ENCODE results near the gene CNDP2. TPM values are rescaled to one million over a fixed set of nuclear protein-coding genes. Genes with fewer than 3 reads are reported as not detected.
"Not testable (repeated sequence)": the region's sequence is repeated elsewhere in the genome, so short reads cannot be mapped to it uniquely, and the experiment has no call there.

The CNDP2 gene
- total RNA-seq, 1 donor from 2014 or later, result 67.4 TPM

DNA sequence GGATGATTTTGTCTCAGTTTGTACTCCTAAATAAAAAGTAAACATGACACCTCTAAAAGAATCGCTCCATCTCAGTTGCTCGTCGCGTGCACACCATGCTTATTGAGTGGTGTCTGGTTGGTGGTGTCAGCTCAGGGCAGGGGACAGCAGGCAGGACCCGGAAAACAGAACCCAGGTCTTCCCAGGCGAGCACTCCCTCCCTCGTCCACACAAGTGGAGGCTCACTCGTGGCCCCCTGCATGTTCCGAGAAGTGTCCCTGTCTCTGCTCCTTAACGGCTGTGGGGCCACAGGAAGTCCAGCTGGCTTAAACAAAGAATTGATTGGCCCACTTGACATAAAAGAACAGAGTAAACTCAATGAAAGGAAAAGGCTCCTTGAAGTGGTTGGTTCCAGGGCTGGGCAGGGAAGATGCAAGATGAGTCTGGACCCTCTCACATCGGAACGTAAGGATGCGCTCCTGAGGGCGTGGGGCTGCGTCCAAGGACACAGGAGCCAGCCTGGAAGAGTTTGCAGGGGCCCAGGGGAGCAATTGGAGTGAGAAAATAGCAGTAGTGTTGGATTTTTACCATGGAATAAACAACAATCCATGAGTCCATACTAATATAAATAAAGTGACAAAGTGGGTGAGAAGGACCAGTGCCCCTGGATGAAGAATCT is 25.0 kb downstream of the CNDP2 start:
- H3K27me3 ChIP-seq (ENCODE audit: control insufficient read depth, insufficient read depth, low read length), result no peaks in the 10 kb centered on the region
- peaks cover 31% of the 10 kb centered on the region for H3K36me3 ChIP-seq (ENCODE audit: control insufficient read depth, insufficient read depth, low read length)
- DNase-seq (ENCODE audit: low read depth) (no peak), FAIRE-seq (no peak)
- TF ChIP-seq, protein P1, sequence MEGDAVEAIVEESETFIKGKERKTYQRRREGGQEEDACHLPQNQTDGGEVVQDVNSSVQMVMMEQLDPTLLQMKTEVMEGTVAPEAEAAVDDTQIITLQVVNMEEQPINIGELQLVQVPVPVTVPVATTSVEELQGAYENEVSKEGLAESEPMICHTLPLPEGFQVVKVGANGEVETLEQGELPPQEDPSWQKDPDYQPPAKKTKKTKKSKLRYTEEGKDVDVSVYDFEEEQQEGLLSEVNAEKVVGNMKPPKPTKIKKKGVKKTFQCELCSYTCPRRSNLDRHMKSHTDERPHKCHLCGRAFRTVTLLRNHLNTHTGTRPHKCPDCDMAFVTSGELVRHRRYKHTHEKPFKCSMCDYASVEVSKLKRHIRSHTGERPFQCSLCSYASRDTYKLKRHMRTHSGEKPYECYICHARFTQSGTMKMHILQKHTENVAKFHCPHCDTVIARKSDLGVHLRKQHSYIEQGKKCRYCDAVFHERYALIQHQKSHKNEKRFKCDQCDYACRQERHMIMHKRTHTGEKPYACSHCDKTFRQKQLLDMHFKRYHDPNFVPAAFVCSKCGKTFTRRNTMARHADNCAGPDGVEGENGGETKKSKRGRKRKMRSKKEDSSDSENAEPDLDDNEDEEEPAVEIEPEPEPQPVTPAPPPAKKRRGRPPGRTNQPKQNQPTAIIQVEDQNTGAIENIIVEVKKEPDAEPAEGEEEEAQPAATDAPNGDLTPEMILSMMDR (IDR thresholded peaks at IDR 0.05; ENCODE audit: insufficient read depth, low read length, severe bottlenecking), result no peak
- no peak overlapping the region for H3K4me3 ChIP-seq (ENCODE audit: low read depth, low read length)

DNA sequence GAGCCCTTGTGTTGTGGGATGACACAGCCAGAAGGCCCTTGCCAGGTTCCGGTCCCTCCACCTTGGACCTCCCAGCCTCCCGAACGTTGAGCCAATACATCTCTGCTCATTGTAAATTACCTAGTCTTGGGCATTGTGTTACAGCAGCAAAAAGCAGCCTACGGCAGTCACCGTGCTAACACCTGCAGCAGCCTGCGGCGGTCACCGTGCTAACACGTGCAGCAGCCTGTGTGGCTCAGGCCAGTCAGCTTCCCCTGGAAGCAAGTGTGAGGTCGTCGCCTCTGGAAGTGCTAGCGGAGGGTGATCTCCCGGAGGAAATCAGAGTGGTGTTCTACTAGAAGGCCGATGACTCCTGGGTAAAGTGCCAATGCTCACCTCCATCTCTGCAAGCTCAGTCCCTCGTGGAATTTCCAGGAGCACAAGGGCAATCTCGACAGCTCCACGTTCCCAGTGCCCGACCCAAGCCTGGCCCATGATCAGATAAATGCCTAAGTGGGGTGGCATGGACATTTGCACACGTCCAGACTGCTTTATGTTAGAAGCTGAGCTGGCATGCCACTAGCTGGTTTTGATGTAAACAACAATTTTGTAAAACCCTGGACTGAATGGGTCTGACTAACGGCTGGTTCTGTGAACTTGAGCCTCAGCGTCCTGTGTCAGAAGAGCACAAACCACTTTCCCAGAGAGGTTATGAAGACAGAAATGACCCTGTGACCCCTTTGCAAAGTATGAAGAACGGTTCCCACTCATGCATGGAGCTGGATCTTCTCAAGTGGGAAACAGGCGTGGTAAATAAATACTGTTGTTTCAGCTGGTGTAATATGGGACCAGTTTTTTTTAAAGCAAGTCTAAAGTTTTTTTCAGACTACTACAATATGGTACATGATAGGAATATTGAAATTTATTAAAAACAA is 26.7 kb downstream of the CNDP2 start:
- Histone ChIP-seq H3K36me3 (ENCODE audit: control insufficient read depth, insufficient read depth, low read length) (peaks cover 22% of the 10 kb centered on the region), H3K4me3 (ENCODE audit: low read depth, low read length) (no peak overlapping the region), H3K27me3 (ENCODE audit: control insufficient read depth, insufficient read depth, low read length) (no peaks in the 10 kb centered on the region)
- no peak for FAIRE-seq
- TF ChIP-seq, protein P1 (IDR thresholded peaks at IDR 0.05; ENCODE audit: insufficient read depth, low read length, severe bottlenecking), result no peak
- no peak for DNase-seq (ENCODE audit: low read depth)

DNA sequence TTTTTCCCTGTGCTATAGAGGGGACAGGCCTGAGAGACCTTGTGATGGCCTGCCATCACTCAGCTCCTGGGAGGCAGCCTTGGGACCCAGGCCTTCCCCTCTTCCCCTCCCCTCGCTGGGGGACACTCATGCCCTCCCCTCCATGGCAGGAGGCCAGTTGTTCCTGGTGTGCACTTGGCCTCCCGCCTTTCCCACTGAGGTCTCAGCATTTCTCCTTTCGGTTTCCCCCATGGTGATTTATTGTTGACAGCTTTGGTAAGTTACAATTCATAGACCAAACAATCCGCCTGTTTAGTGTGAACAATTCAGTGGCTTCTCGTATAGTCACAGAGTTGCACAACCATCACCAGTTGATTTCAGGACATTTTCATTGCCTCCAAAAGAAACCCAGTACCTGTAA is 27.9 kb downstream of the CNDP2 start:
- Histone ChIP-seq H3K4me3 (ENCODE audit: low read depth, low read length) (no peak overlapping the region), H3K27me3 (ENCODE audit: control insufficient read depth, insufficient read depth, low read length) (no peaks in the 10 kb centered on the region), H3K36me3 (ENCODE audit: control insufficient read depth, insufficient read depth, low read length) (peaks cover 14% of the 10 kb centered on the region)
- TF ChIP-seq, protein P1 (IDR thresholded peaks at IDR 0.05; ENCODE audit: insufficient read depth, low read length, severe bottlenecking), result no peak
- FAIRE-seq (no peak), DNase-seq (ENCODE audit: low read depth) (no peak)

DNA sequence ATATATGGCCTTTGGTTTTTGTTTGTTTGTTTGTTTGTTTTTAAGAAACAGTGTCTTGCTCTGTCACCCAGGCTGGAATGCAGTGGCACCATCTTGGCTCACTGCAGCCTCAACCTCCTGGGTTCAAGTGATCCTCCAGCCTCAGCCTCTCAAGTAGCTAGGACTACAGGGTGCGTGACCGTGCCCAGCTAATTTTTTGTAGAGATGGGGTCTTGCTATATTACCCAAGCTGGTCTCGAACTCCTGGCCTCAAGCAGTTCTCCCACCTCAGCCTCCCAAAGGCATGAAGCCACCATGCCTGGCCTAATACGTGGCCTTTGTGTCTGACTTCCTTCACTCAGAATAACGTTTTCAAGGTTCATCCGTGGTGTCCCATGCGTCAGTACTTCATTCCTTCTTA is 28.8 kb downstream of the CNDP2 start:
- H3K36me3 ChIP-seq (ENCODE audit: control insufficient read depth, insufficient read depth, low read length); H3K27me3 ChIP-seq (ENCODE audit: control insufficient read depth, insufficient read depth, low read length); H3K4me3 ChIP-seq (ENCODE audit: low read depth, low read length); FAIRE-seq; DNase-seq (ENCODE audit: low read depth): not testable (repeated sequence)

DNA sequence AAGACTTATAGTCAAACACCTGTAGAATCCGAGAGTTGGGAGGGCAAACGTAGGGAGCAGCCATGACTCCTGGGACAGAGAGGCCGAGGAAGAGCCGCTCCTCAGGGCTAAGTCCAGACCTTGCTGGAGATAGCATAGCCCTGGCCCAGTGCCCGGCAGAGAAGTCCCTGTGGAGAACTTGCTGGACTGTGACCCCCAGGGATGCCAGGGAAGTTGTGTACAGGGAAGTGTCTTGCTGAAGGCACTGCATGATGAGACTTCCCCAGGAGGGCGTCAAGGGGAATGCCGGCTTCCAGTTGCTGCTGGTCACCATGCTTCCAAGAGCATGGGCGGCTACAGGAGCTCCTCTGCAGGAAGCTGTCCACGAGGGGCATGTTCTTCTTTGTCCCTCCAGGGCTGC is 29.6 kb downstream of the CNDP2 start:
- DNase-seq (ENCODE audit: low read depth) (no peak), FAIRE-seq (no peak)
- TF ChIP-seq, protein P1 (IDR thresholded peaks at IDR 0.05; ENCODE audit: insufficient read depth, low read length, severe bottlenecking), result no peak
- Histone ChIP-seq H3K4me3 (ENCODE audit: low read depth, low read length) (no peak overlapping the region), H3K27me3 (ENCODE audit: control insufficient read depth, insufficient read depth, low read length) (no peaks in the 10 kb centered on the region), H3K36me3 (ENCODE audit: control insufficient read depth, insufficient read depth, low read length) (no peaks in the 10 kb centered on the region)

DNA sequence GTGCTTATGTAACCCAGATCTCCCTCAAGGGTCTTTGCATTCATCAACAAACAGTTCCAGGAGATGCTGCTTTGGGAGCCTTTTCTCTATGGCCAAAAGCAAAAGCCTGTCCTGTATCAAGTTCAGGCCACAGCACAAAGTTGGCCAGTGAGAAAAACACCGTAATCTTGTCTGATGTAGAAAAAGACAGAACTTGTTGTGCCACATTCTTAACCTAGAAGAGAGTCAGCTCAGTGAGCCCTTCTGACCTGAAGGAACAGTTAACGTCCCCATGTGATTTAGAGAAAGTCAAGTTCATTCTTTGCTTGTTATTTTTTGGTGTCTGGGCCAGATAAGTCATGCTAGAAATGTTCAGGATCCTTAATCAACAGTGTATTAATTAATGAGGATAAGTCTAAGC is 30.3 kb downstream of the CNDP2 start:
- Histone ChIP-seq H3K4me3 (ENCODE audit: low read depth, low read length) (no peak overlapping the region), H3K36me3 (ENCODE audit: control insufficient read depth, insufficient read depth, low read length) (no peaks in the 10 kb centered on the region), H3K27me3 (ENCODE audit: control insufficient read depth, insufficient read depth, low read length) (no peaks in the 10 kb centered on the region)
- FAIRE-seq, result no peak
- TF ChIP-seq, protein P1 (IDR thresholded peaks at IDR 0.05; ENCODE audit: insufficient read depth, low read length, severe bottlenecking), result no peak
- peak; percentile 10 for DNase-seq (ENCODE audit: low read depth)
